KBM-7 (cell line): ENCODE measurements around the gene HSPA12A.

Source experiments
- DNase-seq: peaks from one replicate; pipeline ENCODE4 v3.0.0-alpha.2; 2015
- in situ Hi-C: fragments of 300-500 bp; cut with MboI; formaldehyde crosslinking; loops from 2 replicates; pipeline ENCODE4 v1.14.3; 2020; ENCODE audit warnings: low sequenced_read_pairs, low pct_unique_long_range_greater_than_20kb, mixed read lengths

HSPA12A gene

GRCh38 chr10:116657863-116658551 lies 84.4 kb downstream of the HSPA12A start:
- DNase-seq, result no peak
- in situ Hi-C loops, result no loop called here

- DNase-seq, result no peak
- in situ Hi-C loops, result no loop called here
These were observed 86.3 kb downstream of the HSPA12A start for GRCh38 chr10:116656044-116656443.

GRCh38 chr10:116655568-116655967 lies 86.8 kb downstream of the HSPA12A start:
- no peak for DNase-seq
- in situ Hi-C loops, result no loop called here

GRCh38 chr10:116654816-116655215 lies 87.5 kb downstream of the HSPA12A start:
- in situ Hi-C loops, result no loop called here
- DNase-seq, result peak; percentile 14

- no peak for DNase-seq
- in situ Hi-C loops, result no loop called here
These were observed 88.5 kb downstream of the HSPA12A start for GRCh38 chr10:116653885-116654284.

GRCh38 chr10:116648903-116649302 lies 93.5 kb downstream of the HSPA12A start:
- in situ Hi-C loops, result no loop called here

GRCh38 chr10:116646502-116646901 lies 95.9 kb downstream of the HSPA12A start:
- in situ Hi-C loops, result no loop called here
- no peak for DNase-seq

More at GRCh38 chr10:116648903-116649302, 93.5 kb downstream of the HSPA12A start:
- DNase-seq, result no peak

GRCh38 chr10:116637830-116638229 lies 104.5 kb downstream of the HSPA12A start:
- in situ Hi-C loops, result no loop called here
- no peak for DNase-seq

GRCh38 chr10:116636976-116637375 lies 105.4 kb downstream of the HSPA12A start:
- DNase-seq, result no peak
- in situ Hi-C loops, result no loop called here

- in situ Hi-C loops, result no loop called here
- DNase-seq, result no peak
These were observed 106.0 kb downstream of the HSPA12A start for GRCh38 chr10:116636385-116636784.

- no peak for DNase-seq
- in situ Hi-C loops, result no loop called here
These were observed 108.0 kb downstream of the HSPA12A start for GRCh38 chr10:116634126-116634975.

- in situ Hi-C loops, result no loop called here
These were observed 109.2 kb downstream of the HSPA12A start for GRCh38 chr10:116633216-116633600.

GRCh38 chr10:116632596-116633215 lies 109.7 kb downstream of the HSPA12A start:
- in situ Hi-C loops, result no loop called here
- DNase-seq, result no peak

More at GRCh38 chr10:116633216-116633600, 109.2 kb downstream of the HSPA12A start:
- no peak for DNase-seq

GRCh38 chr10:116631871-116632295 lies 110.5 kb downstream of the HSPA12A start:
- no peak for DNase-seq
- in situ Hi-C loops, result no loop called here

- in situ Hi-C loops, result no loop called here
- no peak for DNase-seq
These were observed 112.3 kb downstream of the HSPA12A start for GRCh38 chr10:116630020-116630419.

- in situ Hi-C loops, result no loop called here
These were observed 113.0 kb downstream of the HSPA12A start for GRCh38 chr10:116629340-116629739.

GRCh38 chr10:116627386-116627933 lies 114.9 kb downstream of the HSPA12A start:
- DNase-seq, result no peak
- in situ Hi-C loops, result no loop called here

More at GRCh38 chr10:116629340-116629739, 113.0 kb downstream of the HSPA12A start:
- DNase-seq, result no peak

GRCh38 chr10:116626815-116627214 lies 115.6 kb downstream of the HSPA12A start:
- in situ Hi-C loops, result no loop called here
- DNase-seq, result no peak

GRCh38 chr10:116625845-116626244 lies 116.5 kb downstream of the HSPA12A start:
- DNase-seq, result no peak
- in situ Hi-C loops, result no loop called here
